Osteoblast (primary cell): ENCODE data around the gene LCNL1. TPM values are rescaled to one million over a fixed set of nuclear protein-coding genes. Genes with fewer than 3 reads are reported as not detected.

Experiments
- DNase-seq: peaks from one replicate; pipeline ENCODE4 v3.0.0; 2011; ENCODE audit warnings: low spot score, mixed read lengths; ENCODE audit not compliant: insufficient read length; ENCODE audit errors: missing footprints
- H2AFZ ChIP-seq: 2 replicates; pipeline ENCODE4 v1.6.0; 2011; ENCODE audit warnings: mild to moderate bottlenecking, low read length
- H3K27ac ChIP-seq: 2 replicates; pipeline ENCODE4 v1.5.1; 2011; ENCODE audit warnings: mild to moderate bottlenecking, low read depth, low read length, moderate library complexity
- H3K27me3 ChIP-seq: 2 replicates; pipeline ENCODE4 v1.6.0; 2012; ENCODE audit warnings: mild to moderate bottlenecking, control low read depth, inconsistent platforms, low read length, moderate library complexity; ENCODE audit not compliant: insufficient read depth
- H3K36me3 ChIP-seq: 2 replicates; pipeline ENCODE4 v1.5.1; 2011; ENCODE audit warnings: mild to moderate bottlenecking, low read length, control low read depth, moderate library complexity; ENCODE audit not compliant: insufficient read depth
- H3K4me1 ChIP-seq: 2 replicates; pipeline ENCODE4 v1.5.1; 2011; ENCODE audit warnings: mild to moderate bottlenecking, low read length, control low read depth, moderate library complexity; ENCODE audit not compliant: insufficient read depth
- H3K4me2 ChIP-seq: 2 replicates; pipeline ENCODE4 v1.6.0; 2011; ENCODE audit warnings: mild to moderate bottlenecking, low read length; ENCODE audit not compliant: insufficient read depth
- H3K4me3 ChIP-seq: fragments of 200-600 bp; sonication (generic); 3 replicates; pipeline ENCODE4 v1.5.1; 2012; ENCODE audit warnings: mild to moderate bottlenecking, low read length, inconsistent platforms; ENCODE audit not compliant: insufficient read depth
- H3K79me2 ChIP-seq: 2 replicates; pipeline ENCODE4 v1.6.0; 2012; ENCODE audit warnings: mild to moderate bottlenecking, low read length, control low read depth, inconsistent platforms; ENCODE audit not compliant: insufficient read depth
- H3K9me3 ChIP-seq: 2 replicates; pipeline ENCODE4 v1.5.1; 2011; ENCODE audit warnings: low read depth, low read length, control low read depth
- H4K20me1 ChIP-seq: 2 replicates; pipeline ENCODE4 v1.6.0; 2012; ENCODE audit warnings: mild to moderate bottlenecking, low read length, control low read depth; ENCODE audit not compliant: insufficient read depth
- CTCF ChIP-seq: IDR thresholded peaks from 2 replicates; pipeline ENCODE4 v1.5.1; 2011; ENCODE audit warnings: mild to moderate bottlenecking, low read depth, low read length, moderate library complexity; ENCODE audit errors: extremely low read depth
- total RNA-seq: library from RNA; depleted of rRNA; stranded (reverse); fragments of >200 nt; gene quantifications from 2 replicates; pipeline ENCODE4 v1.2.3, GENCODE V29; 2012

LCNL1 gene
- total RNA-seq, 1 donor, result 5.4 TPM

- H2AFZ ChIP-seq, result no peak overlapping the region
These were observed 992 bp downstream of the LCNL1 start for GRCh38 chr9:136983656-136984314.

GRCh38 chr9:136984464-136985026 is 1.8 kb downstream of the LCNL1 start:
- no peaks in the 10 kb centered on the region for H3K79me2 ChIP-seq
- no peak overlapping the region for H3K27ac ChIP-seq
- H3K36me3 ChIP-seq, result no peaks in the 10 kb centered on the region
- H3K27me3 ChIP-seq, result peaks cover 24% of the 10 kb centered on the region
- no peaks in the 10 kb centered on the region for H3K4me1 ChIP-seq
- H4K20me1 ChIP-seq, result no peaks in the 10 kb centered on the region
- no peak overlapping the region for H3K4me2 ChIP-seq
- no peaks in the 10 kb centered on the region for H3K9me3 ChIP-seq
- no peak for TF ChIP-seq CTCF
- H2AFZ ChIP-seq, result no peak overlapping the region
- DNase-seq, result no peak
- no peak overlapping the region for H3K4me3 ChIP-seq

More at GRCh38 chr9:136983656-136984314, 992 bp downstream of the LCNL1 start:
- no peak for TF ChIP-seq CTCF
- Histone ChIP-seq H3K79me2 (no peaks in the 10 kb centered on the region), H3K4me1 (no peaks in the 10 kb centered on the region), H4K20me1 (no peaks in the 10 kb centered on the region), H3K9me3 (no peaks in the 10 kb centered on the region), H3K27ac (no peak overlapping the region), H3K36me3 (no peaks in the 10 kb centered on the region), H3K27me3 (peaks cover 24% of the 10 kb centered on the region), H3K4me2 (no peak overlapping the region), H3K4me3 (no peak overlapping the region)
- no peak for DNase-seq

- H3K9me3 ChIP-seq, result no peaks in the 10 kb centered on the region
- H3K4me2 ChIP-seq, result no peak overlapping the region
- no peak overlapping the region for H3K4me3 ChIP-seq
- H3K27me3 ChIP-seq, result peaks cover 24% of the 10 kb centered on the region
- DNase-seq, result no peak
- TF ChIP-seq CTCF, result no peak
- no peak overlapping the region for H3K27ac ChIP-seq
- no peaks in the 10 kb centered on the region for H3K79me2 ChIP-seq
- H3K4me1 ChIP-seq, result no peaks in the 10 kb centered on the region
- no peaks in the 10 kb centered on the region for H3K36me3 ChIP-seq
- no peaks in the 10 kb centered on the region for H4K20me1 ChIP-seq
- H2AFZ ChIP-seq, result no peak overlapping the region
These were observed 2.3 kb downstream of the LCNL1 start for GRCh38 chr9:136985027-136985602.

GRCh38 chr9:136985853-136986252 is 3.1 kb downstream of the LCNL1 start:
- DNase-seq, result no peak
- no peaks in the 10 kb centered on the region for H3K9me3 ChIP-seq
- no peak overlapping the region for H3K4me2 ChIP-seq

More at GRCh38 chr9:136985853-136986252, 3.1 kb downstream of the LCNL1 start:
- no peak overlapping the region for H3K4me3 ChIP-seq
- no peak overlapping the region for H2AFZ ChIP-seq
- no peaks in the 10 kb centered on the region for H4K20me1 ChIP-seq
- no peak for TF ChIP-seq CTCF
- H3K36me3 ChIP-seq, result no peaks in the 10 kb centered on the region
- no peaks in the 10 kb centered on the region for H3K79me2 ChIP-seq
- no peak overlapping the region for H3K27ac ChIP-seq
- H3K27me3 ChIP-seq, result peaks cover 24% of the 10 kb centered on the region
- no peaks in the 10 kb centered on the region for H3K4me1 ChIP-seq
